Esophagus squamous epithelium (tissue), 5 donors: Measurements from ENCODE around the gene AMZ2. TPM values are rescaled to one million over a fixed set of nuclear protein-coding genes. Genes with fewer than 3 reads are reported as not detected.

ENCODE experiments used
- DNase-seq: peaks from one replicate; lab custom pipeline; 2025; lab: John Stamatoyannopoulos, UW
- H3K27ac ChIP-seq, 4 donors: fragments of 200-600 bp; sonication (generic); one replicate each; pipeline ENCODE4 v1.5.1; 2016 to 2019; ENCODE audit warnings: mild to moderate bottlenecking in 1 of 4
- H3K27me3 ChIP-seq, 4 donors: fragments of 200-600 bp; sonication (generic); 1 replicate in 3 of 4; 2 replicates in 1 of 4; pipeline versions ENCODE4 v1.5.1 to v1.6.0; 2017 to 2021; ENCODE audit warnings: antibody characterized with exemption in 1 of 4
- H3K36me3 ChIP-seq, 3 donors: fragments of 200-600 bp; sonication (generic); one replicate each; pipeline ENCODE4 v1.5.1; 2016 to 2019
- H3K4me1 ChIP-seq, 3 donors: fragments of 200-600 bp; sonication (generic); one replicate each; pipeline ENCODE4 v1.5.1; 2017 to 2019
- H3K4me3 ChIP-seq, 4 donors: fragments of 200-600 bp; sonication (generic); 1 replicate in 3 of 4; 2 replicates in 1 of 4; pipeline ENCODE4 v1.5.1; 2016 to 2019; ENCODE audit warnings: mild to moderate bottlenecking in 2 of 4, moderate library complexity in 1 of 4
- H3K9me3 ChIP-seq, 3 donors: fragments of 200-600 bp; sonication (generic); one replicate each; pipeline ENCODE4 v1.5.1; 2016 to 2019
- CTCF ChIP-seq, 6 experiments: fragments of 450-650 bp in 4 of 6; fragments of 200-600 bp in 2 of 6; sonication (generic) in 2 of 6; IDR thresholded peaks; one replicate each; pipeline ENCODE4 v1.5.1; 2016 to 2019; ENCODE audit warnings: antibody characterized with exemption in 6 of 6, mild to moderate bottlenecking in 4 of 6, moderate library complexity in 4 of 6
- POLR2A ChIP-seq, 4 donors: fragments of 450-650 bp; IDR thresholded peaks; one replicate each; pipeline ENCODE4 v1.6.1; 2017; ENCODE audit warnings: antibody characterized with exemption in 4 of 4, mild to moderate bottlenecking in 4 of 4, moderate library complexity in 3 of 4
- WGBS, 2 donors: methylation state at CpG; one replicate each; pipeline ENCODE4 v1.1.5; 2018; 5-methylcytosine and 5-hydroxymethylcytosine counted together
- intact Hi-C: fragments of 100-400 bp; cut with DNase I; formaldehyde crosslinking; loops from one replicate; pipeline ENCODE4 v1.15.0; 2022
- total RNA-seq, 4 donors: library from RNA; depleted of rRNA; stranded (reverse); fragments of >200 nt; gene quantifications; one replicate each; pipeline ENCODE4 v1.1.0, GENCODE V29; 2016
- donor health status: DM: yes; HTN: yes; CAD: no.

The AMZ2 gene
- total RNA-seq, 4 donors from 2014 or later, result 13.7 to 47.7 (median 35.1) TPM

GRCh38 chr17:68304706-68305105, 56.9 kb downstream of the AMZ2 start:
- Histone ChIP-seq H3K4me1 (peaks cover 0 to 23% (median 5%) of the 10 kb centered on the region in 3 donors), H3K36me3 (peaks cover 0 to 9% (median 0%) of the 10 kb centered on the region in 3 donors), H3K9me3 (no peaks in the 10 kb centered on the region), H3K27ac (peak overlapping the region in 2 of 4 donors; percentile 32 to 60), H3K4me3 (no peak overlapping the region), H3K27me3 (no peaks in the 10 kb centered on the region)
- intact Hi-C loops, result no loop called here
- no peak for TF ChIP-seq POLR2A (IDR thresholded peaks at IDR 0.05)
- no peak for TF ChIP-seq CTCF (IDR thresholded peaks at IDR 0.05)
- DNase-seq, result no peak
- WGBS, 2 donors, result 85 to 88% methylated on average over 6 of the region's 6 CpGs

GRCh38 chr17:68305142-68305541, 57.3 kb downstream of the AMZ2 start:
- Histone ChIP-seq H3K9me3 (no peaks in the 10 kb centered on the region), H3K36me3 (peaks cover 0 to 9% (median 0%) of the 10 kb centered on the region in 3 donors), H3K27ac (peak overlapping the region in 2 of 4 donors; percentile 32 to 60), H3K4me3 (no peak overlapping the region), H3K4me1 (peaks cover 0 to 28% (median 5%) of the 10 kb centered on the region in 3 donors), H3K27me3 (no peaks in the 10 kb centered on the region)
- intact Hi-C loops, result no loop called here
- WGBS, 2 donors, result 55 to 57% methylated on average over 4 of the region's 4 CpGs
- TF ChIP-seq CTCF (IDR thresholded peaks at IDR 0.05) (no peak), POLR2A (IDR thresholded peaks at IDR 0.05) (no peak)
- no peak for DNase-seq

Other genes with a start within 250 kb of the AMZ2 start
- 10 to 100 TPM; 35.5 to 97.8 (median 60.3) TPM for gene KPNA2, start 212.3 kb upstream of the AMZ2 start, total RNA-seq
- gene SLC16A6, start 43.1 kb downstream of the AMZ2 start, total RNA-seq, result 10 to 100 TPM in 3 of 4 donors, 1 to 10 TPM in 1; 9.2 to 20.9 (median 17.8) TPM
- gene ARSG, start 43.5 kb downstream of the AMZ2 start, total RNA-seq, result 1 to 10 TPM; 6.1 to 8.9 (median 7.0) TPM
- 10 to 100 TPM; 23.0 to 32.2 (median 25.5) TPM for gene WIPI1, start 209.5 kb downstream of the AMZ2 start, total RNA-seq